ENCODE results near the gene ANKRD17. TPM values are rescaled to one million over a fixed set of nuclear protein-coding genes. Genes with fewer than 3 reads are reported as not detected.
"Not testable (repeated sequence)": the region's sequence is repeated elsewhere in the genome, so short reads cannot be mapped to it uniquely, and the experiment has no call there.

The ANKRD17 gene, protein sequence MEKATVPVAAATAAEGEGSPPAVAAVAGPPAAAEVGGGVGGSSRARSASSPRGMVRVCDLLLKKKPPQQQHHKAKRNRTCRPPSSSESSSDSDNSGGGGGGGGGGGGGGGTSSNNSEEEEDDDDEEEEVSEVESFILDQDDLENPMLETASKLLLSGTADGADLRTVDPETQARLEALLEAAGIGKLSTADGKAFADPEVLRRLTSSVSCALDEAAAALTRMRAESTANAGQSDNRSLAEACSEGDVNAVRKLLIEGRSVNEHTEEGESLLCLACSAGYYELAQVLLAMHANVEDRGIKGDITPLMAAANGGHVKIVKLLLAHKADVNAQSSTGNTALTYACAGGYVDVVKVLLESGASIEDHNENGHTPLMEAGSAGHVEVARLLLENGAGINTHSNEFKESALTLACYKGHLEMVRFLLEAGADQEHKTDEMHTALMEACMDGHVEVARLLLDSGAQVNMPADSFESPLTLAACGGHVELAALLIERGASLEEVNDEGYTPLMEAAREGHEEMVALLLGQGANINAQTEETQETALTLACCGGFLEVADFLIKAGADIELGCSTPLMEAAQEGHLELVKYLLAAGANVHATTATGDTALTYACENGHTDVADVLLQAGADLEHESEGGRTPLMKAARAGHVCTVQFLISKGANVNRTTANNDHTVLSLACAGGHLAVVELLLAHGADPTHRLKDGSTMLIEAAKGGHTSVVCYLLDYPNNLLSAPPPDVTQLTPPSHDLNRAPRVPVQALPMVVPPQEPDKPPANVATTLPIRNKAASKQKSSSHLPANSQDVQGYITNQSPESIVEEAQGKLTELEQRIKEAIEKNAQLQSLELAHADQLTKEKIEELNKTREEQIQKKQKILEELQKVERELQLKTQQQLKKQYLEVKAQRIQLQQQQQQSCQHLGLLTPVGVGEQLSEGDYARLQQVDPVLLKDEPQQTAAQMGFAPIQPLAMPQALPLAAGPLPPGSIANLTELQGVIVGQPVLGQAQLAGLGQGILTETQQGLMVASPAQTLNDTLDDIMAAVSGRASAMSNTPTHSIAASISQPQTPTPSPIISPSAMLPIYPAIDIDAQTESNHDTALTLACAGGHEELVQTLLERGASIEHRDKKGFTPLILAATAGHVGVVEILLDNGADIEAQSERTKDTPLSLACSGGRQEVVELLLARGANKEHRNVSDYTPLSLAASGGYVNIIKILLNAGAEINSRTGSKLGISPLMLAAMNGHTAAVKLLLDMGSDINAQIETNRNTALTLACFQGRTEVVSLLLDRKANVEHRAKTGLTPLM (N-terminal part only)
- 10 to 100 TPM; 43.2 to 89.0 (median 62.0) TPM for total RNA-seq

DNA sequence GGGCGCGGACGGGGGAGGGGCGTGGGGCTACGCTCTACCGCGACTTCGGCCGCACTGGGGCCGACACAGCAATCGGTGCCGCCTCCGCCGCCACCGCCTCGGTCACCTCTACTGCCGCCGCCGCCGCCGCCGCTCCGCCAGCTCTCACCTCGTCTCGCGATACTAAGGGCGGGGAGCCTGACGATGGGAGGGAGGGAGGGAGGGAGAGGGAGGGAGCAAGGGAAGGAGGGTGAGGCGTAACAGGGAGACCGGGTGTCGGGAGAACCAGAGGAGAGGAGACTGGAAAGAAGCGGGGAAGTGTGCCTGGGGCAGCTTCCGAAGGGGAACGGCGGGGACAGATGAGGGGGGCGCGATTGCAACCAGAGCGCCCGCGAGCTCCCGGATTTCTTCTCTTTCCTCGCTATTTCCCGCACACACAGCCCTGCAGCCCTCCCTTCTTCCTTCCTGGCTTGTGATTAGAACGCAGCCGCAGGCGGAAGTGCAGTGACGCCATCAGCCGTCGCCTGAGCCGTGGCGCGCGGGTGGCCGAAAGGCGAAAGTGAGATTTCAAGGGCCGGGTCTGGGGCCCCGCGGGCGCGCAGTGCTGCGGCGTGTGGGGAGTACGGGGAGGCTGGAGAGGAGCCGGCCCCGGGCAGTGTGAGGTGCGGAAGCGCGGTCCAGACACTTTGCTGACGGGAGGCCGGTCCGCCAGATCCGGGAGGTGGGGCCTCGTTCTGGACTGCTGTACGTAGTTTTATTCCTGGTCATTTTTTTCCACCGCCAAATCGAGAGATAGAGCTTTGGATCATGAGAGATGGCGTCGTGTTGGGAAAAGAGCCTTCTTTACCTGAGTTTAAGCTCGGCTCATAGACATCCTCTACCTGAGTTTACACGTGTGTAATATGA, at the start of gene ANKRD17:
Gene ANKRD17, minus strand, starts transcription at position 113 of the 885 bp plus-strand sequence. CDS start 130 bp downstream, outside the sequence.
- ATAC-seq (replicated peaks in 6 of 8) = peak; percentile 76 to 88 (median 82)
- peaks cover 0 to 17% of the 10 kb centered on the region in 2 donors for H3K4me1 ChIP-seq (replicated peaks in 1 of 2)
- in situ Hi-C loops (cut with MboI; ENCODE audit: low pct_unique_long_range_greater_than_20kb in 2 of 9, low sequenced_read_pairs in 9 of 9, unreplicated experiment in 9 of 9) = no loop called here
- H3K27ac ChIP-seq = peak within 1 kb of the TSS; percentile 98
- WGBS, 10 experiments = 0 to 20% (median 1%) methylated on average over 2 to 18 of the region's 80 CpGs; no CpG with 5 or more reads in 1 of the 10 experiments
- H3K4me3 ChIP-seq = peak within 1 kb of the TSS; percentile 66 to 99 (median 86)

DNA sequence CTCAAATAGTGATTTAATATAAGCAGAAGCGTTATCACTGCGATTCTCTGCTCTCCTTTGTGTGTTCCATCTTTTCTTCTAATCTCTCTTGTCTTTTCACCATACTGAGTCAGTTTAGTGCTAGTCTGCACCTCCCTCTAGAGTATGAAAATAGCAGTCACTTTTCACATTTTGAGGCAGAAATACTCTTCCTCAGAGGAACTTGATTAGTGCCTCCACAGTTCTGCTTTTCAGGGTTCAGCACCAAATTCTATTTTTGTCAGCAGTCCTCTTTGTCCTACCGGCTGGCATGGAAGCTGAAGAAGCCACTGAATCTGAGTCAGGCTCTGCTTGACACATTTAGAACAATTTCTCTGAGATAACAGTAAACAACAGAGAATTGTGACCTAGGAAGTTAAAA, 49.7 kb upstream of the ANKRD17 start:
- no peaks in the 10 kb centered on the region for H3K4me1 ChIP-seq (replicated peaks in 1 of 2)
- in situ Hi-C loops (cut with MboI; ENCODE audit: low pct_unique_long_range_greater_than_20kb in 2 of 9, low sequenced_read_pairs in 9 of 9, unreplicated experiment in 9 of 9) = no loop called here
- no peak overlapping the region for H3K4me3 ChIP-seq
- ATAC-seq (replicated peaks in 6 of 8) = peak in 2 of 8 experiments; percentile 43 to 52
- H3K27ac ChIP-seq = no peak overlapping the region
- 53 to 94% (median 86%) methylated on average over 1 to 3 of the region's 3 CpGs; no CpG with 5 or more reads in 1 of the 10 experiments for WGBS, 10 experiments

DNA sequence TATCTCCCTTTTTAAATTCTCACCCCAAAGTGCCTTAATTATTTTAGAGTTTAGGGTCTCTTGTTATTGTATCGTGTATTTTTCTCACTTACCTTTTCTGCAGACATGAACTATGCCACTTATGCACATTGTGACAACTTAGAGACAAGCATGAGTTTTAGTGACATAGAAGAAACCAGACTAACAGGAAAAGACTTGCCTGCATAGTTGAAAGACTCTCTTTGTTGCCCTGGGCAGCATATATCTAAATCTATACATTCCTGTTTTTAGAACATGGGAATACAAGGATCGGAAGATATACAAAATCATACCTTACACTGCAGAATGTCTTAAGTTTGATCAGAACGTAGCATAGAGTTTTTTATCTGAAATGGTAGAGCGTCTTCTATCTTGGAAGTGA, 45.1 kb upstream of the ANKRD17 start:
- ATAC-seq (replicated peaks in 6 of 8) = no peak
- H3K4me1 ChIP-seq (replicated peaks in 1 of 2) = no peaks in the 10 kb centered on the region
- WGBS, 10 experiments = 83 to 100% (median 94%) methylated on average over 2 to 4 of the region's 4 CpGs
- H3K27ac ChIP-seq = no peak overlapping the region
- in situ Hi-C loops (cut with MboI; ENCODE audit: low pct_unique_long_range_greater_than_20kb in 2 of 9, low sequenced_read_pairs in 9 of 9, unreplicated experiment in 9 of 9) = no loop called here
- H3K4me3 ChIP-seq = no peak overlapping the region

DNA sequence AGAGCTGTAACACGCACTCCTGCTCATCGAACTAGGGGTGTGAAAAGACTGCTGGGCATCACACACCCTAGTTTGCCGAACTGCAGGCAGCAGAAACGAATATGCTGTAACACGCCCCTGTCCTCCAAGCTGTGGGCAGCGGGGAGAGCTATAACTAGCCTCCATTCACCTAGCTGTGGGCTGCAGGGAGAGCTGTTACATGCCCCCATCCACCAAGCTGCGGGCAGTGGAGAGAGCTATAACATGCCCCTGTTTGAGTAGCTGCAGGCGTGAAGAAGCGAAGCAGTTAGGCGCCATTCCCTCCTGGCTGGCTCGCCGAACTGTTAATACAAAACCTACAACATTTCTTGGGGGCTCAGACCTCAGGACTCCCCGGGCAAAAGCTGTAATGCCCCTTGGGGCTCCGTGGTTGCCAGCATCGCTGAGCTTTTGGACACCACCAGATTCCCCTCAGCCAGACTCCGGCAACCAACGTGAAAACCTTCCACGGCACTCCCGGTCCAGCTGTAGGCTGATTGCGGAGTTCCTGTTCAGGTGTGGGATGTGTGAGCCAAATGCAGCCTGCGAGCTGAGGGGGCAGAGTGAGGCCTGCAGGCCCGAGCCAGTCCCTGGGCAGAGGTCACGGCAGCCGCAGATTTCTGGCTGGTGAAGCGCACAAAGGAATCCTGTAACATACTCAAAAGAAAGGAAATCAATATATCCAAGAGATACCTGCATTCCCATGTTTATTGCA, 41.1 kb upstream of the ANKRD17 start:
- 64 to 100% (median 95%) methylated on average over 1 to 16 of the region's 25 CpGs; no CpG with 5 or more reads in 2 of the 10 experiments for WGBS, 10 experiments
- no peak for ATAC-seq (replicated peaks in 6 of 8)
- Histone ChIP-seq H3K4me1 (replicated peaks in 1 of 2) (no peaks in the 10 kb centered on the region), H3K4me3 (no peak overlapping the region), H3K27ac (no peak overlapping the region)
- in situ Hi-C loops (cut with MboI; ENCODE audit: low pct_unique_long_range_greater_than_20kb in 2 of 9, low sequenced_read_pairs in 9 of 9, unreplicated experiment in 9 of 9) = no loop called here

DNA sequence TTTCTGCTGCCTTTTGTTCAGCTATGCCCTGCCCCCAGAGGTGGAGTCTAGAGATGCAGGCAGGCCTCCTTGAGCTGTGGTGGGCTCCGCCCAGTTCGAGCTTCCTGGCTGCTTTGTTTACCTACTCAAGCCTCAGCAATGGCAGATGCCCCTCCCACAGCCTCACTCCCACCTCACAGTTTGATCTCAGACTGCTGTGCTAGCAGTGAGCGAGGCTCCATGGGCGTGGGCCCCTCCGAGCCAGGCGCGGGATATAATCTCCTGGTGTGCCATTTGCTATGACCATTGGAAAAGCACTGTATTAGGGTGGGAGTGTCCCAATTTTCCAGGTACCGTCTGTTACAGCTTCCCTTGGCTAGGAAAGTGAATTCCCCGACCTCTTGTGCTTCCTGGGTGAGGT, 34.1 kb upstream of the ANKRD17 start:
- H3K4me3 ChIP-seq; H3K4me1 ChIP-seq (replicated peaks in 1 of 2); H3K27ac ChIP-seq; ATAC-seq (replicated peaks in 6 of 8); in situ Hi-C loops (cut with MboI; ENCODE audit: low pct_unique_long_range_greater_than_20kb in 2 of 9, low sequenced_read_pairs in 9 of 9, unreplicated experiment in 9 of 9): not testable (repeated sequence)
- 80 to 100% (median 87%) methylated on average over 1 to 4 of the region's 9 CpGs; no CpG with 5 or more reads in 4 of the 10 experiments for WGBS, 10 experiments

DNA sequence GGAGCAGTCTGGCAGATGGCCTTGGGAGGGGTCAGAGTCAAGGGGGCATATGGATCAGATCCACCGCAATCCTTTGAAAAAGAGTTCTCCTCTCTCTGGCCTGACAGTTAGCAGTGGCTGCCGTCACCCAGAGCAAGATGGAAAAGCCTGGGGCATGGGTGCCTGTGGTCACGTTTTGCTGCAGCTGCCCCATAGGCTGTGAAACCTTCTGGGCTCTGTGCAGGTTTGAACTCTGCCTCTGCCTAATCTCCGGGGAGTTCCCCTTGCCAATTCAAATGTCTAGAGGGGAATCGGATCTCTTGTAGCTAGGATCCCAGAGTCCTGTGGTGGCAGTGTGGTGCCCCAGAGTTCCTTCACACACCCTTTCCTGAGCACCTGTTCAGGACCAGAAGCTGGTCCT, 23.4 kb upstream of the ANKRD17 start:
- no peak for ATAC-seq (replicated peaks in 6 of 8)
- WGBS, 10 experiments = 79 to 100% (median 97%) methylated on average over 1 to 4 of the region's 5 CpGs; no CpG with 5 or more reads in 4 of the 10 experiments
- Histone ChIP-seq H3K4me3 (no peak overlapping the region), H3K4me1 (replicated peaks in 1 of 2) (no peaks in the 10 kb centered on the region), H3K27ac (no peak overlapping the region)
- in situ Hi-C loops (cut with MboI; ENCODE audit: low pct_unique_long_range_greater_than_20kb in 2 of 9, low sequenced_read_pairs in 9 of 9, unreplicated experiment in 9 of 9) = no loop called here

DNA sequence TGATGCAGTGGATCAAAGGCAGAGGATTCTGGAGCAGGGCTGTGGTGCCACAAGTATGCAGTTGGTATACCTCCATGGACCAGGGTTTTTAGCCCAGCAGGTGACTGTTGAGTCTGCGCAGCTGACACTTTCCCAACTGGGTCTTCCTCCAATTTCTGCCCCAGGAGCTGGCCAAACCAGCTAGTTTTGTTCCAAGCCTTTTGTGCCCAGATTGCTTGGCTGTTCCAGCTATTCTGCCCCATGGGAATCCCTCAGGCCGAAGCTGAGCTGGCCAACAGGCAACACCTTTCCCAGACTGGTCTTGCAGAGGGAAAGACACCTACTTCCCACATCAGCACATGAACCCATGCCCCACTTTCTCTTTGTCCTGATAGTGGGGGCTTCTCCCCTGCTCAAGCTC, 22.8 kb upstream of the ANKRD17 start:
- no peak overlapping the region for H3K27ac ChIP-seq
- in situ Hi-C loops (cut with MboI; ENCODE audit: low pct_unique_long_range_greater_than_20kb in 2 of 9, low sequenced_read_pairs in 9 of 9, unreplicated experiment in 9 of 9) = no loop called here
- no peak for ATAC-seq (replicated peaks in 6 of 8)
- no peaks in the 10 kb centered on the region for H3K4me1 ChIP-seq (replicated peaks in 1 of 2)
- 13 to 100% methylated on average over 1 to 2 of the region's 2 CpGs; no CpG with 5 or more reads in 8 of the 10 experiments for WGBS, 10 experiments
- no peak overlapping the region for H3K4me3 ChIP-seq

DNA sequence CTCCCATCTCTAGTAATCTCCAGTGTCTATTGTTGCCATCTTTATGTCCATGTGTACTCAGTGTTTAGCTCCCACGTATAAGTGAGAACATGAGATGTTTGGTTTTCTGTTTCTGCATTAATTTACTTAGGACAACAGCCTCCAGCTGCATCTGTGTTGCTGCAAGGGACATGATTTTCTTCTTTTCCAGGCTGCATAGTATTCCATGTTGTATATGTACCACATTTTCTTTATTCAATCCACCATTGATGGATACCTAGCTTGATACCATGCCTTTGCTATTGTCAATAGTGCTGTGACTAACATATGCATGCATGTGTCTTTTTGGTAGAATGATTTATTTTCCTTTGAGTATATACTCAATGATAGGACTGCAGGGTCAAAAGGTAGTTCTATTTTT, 18.6 kb upstream of the ANKRD17 start:
- in situ Hi-C loops (cut with MboI; ENCODE audit: low pct_unique_long_range_greater_than_20kb in 2 of 9, low sequenced_read_pairs in 9 of 9, unreplicated experiment in 9 of 9) = no loop called here
- no peak overlapping the region for H3K4me3 ChIP-seq
- H3K4me1 ChIP-seq (replicated peaks in 1 of 2) = no peaks in the 10 kb centered on the region
- H3K27ac ChIP-seq = no peak overlapping the region
- no peak for ATAC-seq (replicated peaks in 6 of 8)
- WGBS, 10 experiments = 50 to 100% (median 100%) methylated on average over 1 of the region's 1 CpG; no CpG with 5 or more reads in 5 of the 10 experiments

DNA sequence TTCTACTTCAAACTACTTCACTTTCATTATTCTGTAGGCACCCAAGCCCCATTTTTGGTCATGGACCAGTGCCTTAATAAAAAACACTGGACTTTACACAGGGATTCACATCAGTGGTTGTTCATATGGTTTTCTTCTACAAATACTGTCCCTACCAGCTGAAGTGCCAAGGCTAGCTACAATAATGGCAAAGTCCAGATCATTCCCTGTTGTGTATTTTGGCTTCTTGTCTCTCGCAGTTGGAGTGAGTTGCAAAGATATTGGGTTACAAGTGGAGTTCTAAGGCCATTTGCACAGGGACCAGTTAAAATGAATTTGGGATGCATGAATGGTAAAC, 16.7 kb upstream of the ANKRD17 start:
- ATAC-seq (replicated peaks in 6 of 8) = no peak
- WGBS, 10 experiments = 20 to 100% (median 100%) methylated on average over 1 of the region's 1 CpG; no CpG with 5 or more reads in 3 of the 10 experiments
- H3K27ac ChIP-seq = no peak overlapping the region
- in situ Hi-C loops (cut with MboI; ENCODE audit: low pct_unique_long_range_greater_than_20kb in 2 of 9, low sequenced_read_pairs in 9 of 9, unreplicated experiment in 9 of 9) = no loop called here
- no peaks in the 10 kb centered on the region for H3K4me1 ChIP-seq (replicated peaks in 1 of 2)
- H3K4me3 ChIP-seq = no peak overlapping the region

DNA sequence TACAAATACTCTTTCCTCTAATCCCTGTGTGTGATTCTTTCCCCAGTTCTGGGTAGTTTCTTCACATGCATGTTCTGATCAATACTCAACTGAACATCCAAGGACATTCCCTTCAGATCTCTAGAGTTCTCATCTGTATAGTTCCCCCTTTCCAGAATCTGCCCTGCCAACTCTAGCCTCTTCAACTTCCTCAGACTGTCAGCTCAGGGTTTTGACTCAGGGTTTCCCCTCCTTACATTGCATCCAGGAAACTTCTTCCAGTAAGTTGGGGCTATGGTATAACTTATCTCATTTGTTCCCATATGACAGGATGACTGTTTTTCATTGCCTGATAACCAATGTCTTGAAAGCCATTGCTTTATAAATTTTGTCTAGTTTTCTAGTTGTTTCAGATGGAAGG, 14.2 kb upstream of the ANKRD17 start:
- Histone ChIP-seq H3K4me3 (no peak overlapping the region), H3K27ac (no peak overlapping the region), H3K4me1 (replicated peaks in 1 of 2) (no peaks in the 10 kb centered on the region)
- no peak for ATAC-seq (replicated peaks in 6 of 8)
- in situ Hi-C loops (cut with MboI; ENCODE audit: low pct_unique_long_range_greater_than_20kb in 2 of 9, low sequenced_read_pairs in 9 of 9, unreplicated experiment in 9 of 9) = no loop called here

DNA sequence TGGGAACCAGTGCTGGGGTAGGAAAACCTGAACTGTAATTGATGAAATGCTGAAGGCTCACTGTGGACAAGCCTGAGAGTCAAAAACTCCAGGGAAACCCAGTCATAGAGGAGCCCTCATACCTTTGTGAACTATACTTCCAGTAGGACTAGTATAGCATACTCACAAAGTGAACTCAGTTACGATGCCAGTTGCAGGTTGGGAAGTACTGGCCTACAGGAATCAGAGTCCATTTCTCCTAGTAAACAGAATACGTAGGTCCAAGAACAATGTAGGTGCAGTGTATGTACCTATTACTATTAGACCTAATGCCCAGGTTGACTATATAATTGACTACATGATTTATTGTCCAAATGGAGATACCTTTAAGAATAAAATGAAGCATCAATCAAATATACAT, 8.5 kb upstream of the ANKRD17 start:
- no peak overlapping the region for H3K27ac ChIP-seq
- in situ Hi-C loops (cut with MboI; ENCODE audit: low pct_unique_long_range_greater_than_20kb in 2 of 9, low sequenced_read_pairs in 9 of 9, unreplicated experiment in 9 of 9) = no loop called here
- no peaks in the 10 kb centered on the region for H3K4me1 ChIP-seq (replicated peaks in 1 of 2)
- H3K4me3 ChIP-seq = no peak overlapping the region
- WGBS, 10 experiments = 60 to 100% (median 92%) methylated on average over 1 to 2 of the region's 2 CpGs; no CpG with 5 or more reads in 1 of the 10 experiments
- ATAC-seq (replicated peaks in 6 of 8) = no peak

Data from motor neuron (in vitro differentiated cells).